Transverse colon (tissue), 4 donors: Measurements from ENCODE around the gene MYOC. TPM values are rescaled to one million over a fixed set of nuclear protein-coding genes. Genes with fewer than 3 reads are reported as not detected.
"Not testable (repeated sequence)": the region's sequence is repeated elsewhere in the genome, so short reads cannot be mapped to it uniquely, and the experiment has no call there.

Source experiments
- DNase-seq: peaks from one replicate; pipeline ENCODE4 v3.0.0-alpha.2; 2019
- H3K27ac ChIP-seq, 4 donors: fragments of 200-600 bp; sonication (generic); 2 replicates each; pipeline ENCODE4 v1.5.1; 2016 to 2018; ENCODE audit warnings: inconsistent platforms in 4 of 4
- H3K27me3 ChIP-seq: fragments of 200-600 bp; sonication (generic); 2 replicates; pipeline ENCODE4 v1.5.1; 2017; ENCODE audit warnings: inconsistent platforms
- H3K36me3 ChIP-seq, 4 donors: fragments of 200-600 bp; sonication (generic); 2 replicates each; pipeline ENCODE4 v1.5.1; 2017 to 2019; ENCODE audit warnings: inconsistent platforms in 4 of 4
- H3K4me1 ChIP-seq, 4 donors: fragments of 200-600 bp; sonication (generic); 2 replicates each; pipeline ENCODE4 v1.5.1; 2017 to 2020; ENCODE audit warnings: inconsistent platforms in 4 of 4
- H3K4me3 ChIP-seq, 4 donors: fragments of 200-600 bp; sonication (generic); 1 replicate in 1 of 4; 2 replicates in 3 of 4; pipeline versions ENCODE4 v1.5.1 to v1.6.1; 2017 to 2019; ENCODE audit warnings: inconsistent platforms in 4 of 4
- H3K9me3 ChIP-seq, 2 donors: fragments of 200-600 bp; sonication (generic); 2 replicates each; pipeline ENCODE4 v1.5.1; 2017 to 2019; ENCODE audit warnings: inconsistent platforms in 2 of 2
- CTCF ChIP-seq, 5 experiments: fragments of 200-600 bp in 3 of 5; fragments of 450-650 bp in 2 of 5; sonication (generic) in 3 of 5; IDR thresholded peaks; 1 replicate in 2 of 5; 2 replicates in 3 of 5; pipeline ENCODE4 v1.5.1; 2016 to 2017; ENCODE audit warnings: antibody characterized with exemption in 5 of 5, inconsistent platforms in 3 of 5, mild to moderate bottlenecking in 2 of 5, moderate library complexity in 1 of 5
- EP300 ChIP-seq: sonication (generic); formaldehyde crosslinking; IDR thresholded peaks from one replicate; pipeline ENCODE4 v1.6.1; 2017; ENCODE audit warnings: antibody characterized with exemption, low read depth
- POLR2A ChIP-seq: fragments of 450-650 bp; IDR thresholded peaks from one replicate; pipeline ENCODE4 v1.6.1; 2016; ENCODE audit warnings: antibody characterized with exemption, mild to moderate bottlenecking, moderate library complexity
- POLR2AphosphoS5 ChIP-seq, 3 donors: sonication (generic); formaldehyde crosslinking; IDR thresholded peaks; one replicate each; pipeline ENCODE4 v1.6.1; 2016; ENCODE audit warnings: antibody characterized with exemption in 3 of 3
- WGBS, 2 donors: methylation state at CpG; one replicate each; pipeline ENCODE4 v1.1.5; 2018; ENCODE audit warnings: low coverage in 1 of 2; 5-methylcytosine and 5-hydroxymethylcytosine counted together
- in situ Hi-C, 4 donors: fragments of 200-750 bp; cut with MboI; loops; one replicate each; pipeline versions ENCODE4 v1.15.0 to v1.15.1; 2017; ENCODE audit warnings: low sequenced_read_pairs in 3 of 4, low pct_ligation_motif_present in 1 of 4, low pct_unique_long_range_greater_than_20kb in 1 of 4
- intact Hi-C: fragments of 100-400 bp; cut with DNase I; formaldehyde crosslinking; loops from one replicate; pipeline ENCODE4 v1.15.1; 2023; ENCODE audit warnings: low total_unique reads
- total RNA-seq, 4 donors: library from RNA; depleted of rRNA; stranded (reverse); fragments of >200 nt; gene quantifications; one replicate each; pipeline ENCODE4 v1.1.0, GENCODE V29; 2016

MYOC gene
- total RNA-seq, 4 donors from 2014 or later = 0.40 to 7.6 (median 2.5) TPM

GRCh38 chr1:171600862-171601261 lies 51.6 kb downstream of the MYOC start:
- intact Hi-C loops (no loop called here), in situ Hi-C loops (no loop called here)
- no peaks in the 10 kb centered on the region for H3K9me3 ChIP-seq
- no peak overlapping the region for H3K27ac ChIP-seq
- WGBS, 2 donors = 90 to 100% methylated on average over 10 to 13 of the region's 13 CpGs
- no peaks in the 10 kb centered on the region for H3K27me3 ChIP-seq
- TF ChIP-seq CTCF (IDR thresholded peaks at IDR 0.05) (no peak), EP300 (no peak), POLR2A (no peak), POLR2AphosphoS5 (IDR thresholded peaks at IDR 0.05) (no peak)
- H3K4me3 ChIP-seq = no peak overlapping the region
- DNase-seq = no peak
- H3K36me3 ChIP-seq = no peaks in the 10 kb centered on the region
- H3K4me1 ChIP-seq = no peaks in the 10 kb centered on the region

DNA sequence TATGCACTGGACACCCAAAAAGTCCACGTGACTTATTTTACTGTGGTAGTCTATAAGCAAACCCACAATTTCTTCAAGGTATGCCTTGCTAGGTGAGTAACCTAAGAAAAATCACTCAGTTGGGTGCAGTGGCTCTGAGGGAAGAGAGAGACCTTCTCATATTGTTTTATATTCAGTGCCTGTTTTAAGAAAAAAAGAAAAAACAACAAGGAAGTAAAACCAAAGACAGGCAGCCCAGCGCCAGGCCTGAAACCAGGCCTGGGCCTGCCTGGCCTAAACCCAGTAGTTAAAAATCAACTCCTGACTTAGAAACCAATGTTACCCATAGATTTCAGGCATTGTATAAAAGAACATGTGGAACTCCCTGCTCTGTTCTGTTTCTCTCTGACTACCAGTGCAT lies 52.2 kb downstream of the MYOC start:
- DNase-seq, intact Hi-C loops, H3K4me3 ChIP-seq, in situ Hi-C loops, H3K4me1 ChIP-seq, H3K36me3 ChIP-seq, H3K27me3 ChIP-seq, H3K27ac ChIP-seq, H3K9me3 ChIP-seq: not testable (repeated sequence)
- WGBS, 2 donors = 71 to 90% methylated on average over 1 to 2 of the region's 2 CpGs

DNA sequence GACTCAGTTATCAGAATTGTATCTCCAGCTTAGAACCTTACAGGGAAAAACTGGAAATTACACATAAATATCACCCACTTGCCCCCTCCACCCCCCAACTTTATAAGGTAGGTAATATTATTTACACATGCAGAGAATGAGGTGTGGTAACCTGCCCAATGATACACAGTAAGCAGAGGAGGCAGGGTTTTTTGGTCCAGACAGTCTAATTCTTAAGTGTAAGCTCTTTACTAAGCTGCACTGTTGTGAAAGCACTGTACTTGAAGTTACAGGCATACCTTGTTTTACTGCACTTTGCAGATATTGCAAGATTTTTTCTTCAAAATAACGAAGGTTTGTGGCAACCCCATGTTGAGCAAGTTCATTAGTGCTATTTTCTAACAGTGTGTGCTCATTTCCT lies 55.3 kb downstream of the MYOC start:
- no peak overlapping the region for H3K27ac ChIP-seq
- WGBS, 2 donors = 71 to 100% methylated on average over 1 of the region's 1 CpG
- TF ChIP-seq POLR2AphosphoS5 (IDR thresholded peaks at IDR 0.05) (no peak), CTCF (IDR thresholded peaks at IDR 0.05) (no peak), EP300 (no peak), POLR2A (no peak)
- intact Hi-C loops = no loop called here
- in situ Hi-C loops = no loop called here
- no peak for DNase-seq
- no peaks in the 10 kb centered on the region for H3K9me3 ChIP-seq
- H3K4me1 ChIP-seq = no peaks in the 10 kb centered on the region
- H3K27me3 ChIP-seq = no peaks in the 10 kb centered on the region
- peaks cover 0 to 15% (median 8%) of the 10 kb centered on the region in 4 donors for H3K36me3 ChIP-seq
- H3K4me3 ChIP-seq = no peak overlapping the region

- in situ Hi-C loops = no loop called here
- Histone ChIP-seq H3K9me3 (no peaks in the 10 kb centered on the region), H3K4me1 (no peaks in the 10 kb centered on the region), H3K27ac (no peak overlapping the region), H3K36me3 (peaks cover 0 to 20% (median 9%) of the 10 kb centered on the region in 4 donors), H3K27me3 (no peaks in the 10 kb centered on the region), H3K4me3 (no peak overlapping the region)
- intact Hi-C loops = no loop called here
- TF ChIP-seq POLR2A = no peak
- no peak for TF ChIP-seq POLR2AphosphoS5 (IDR thresholded peaks at IDR 0.05)
- no peak for TF ChIP-seq CTCF (IDR thresholded peaks at IDR 0.05)
- no peak for TF ChIP-seq EP300
- no peak for DNase-seq
- WGBS, 2 donors = 54 to 94% methylated on average over 2 of the region's 2 CpGs
Observed at GRCh38 chr1:171596705-171597104, 55.8 kb downstream of the MYOC start.

DNA sequence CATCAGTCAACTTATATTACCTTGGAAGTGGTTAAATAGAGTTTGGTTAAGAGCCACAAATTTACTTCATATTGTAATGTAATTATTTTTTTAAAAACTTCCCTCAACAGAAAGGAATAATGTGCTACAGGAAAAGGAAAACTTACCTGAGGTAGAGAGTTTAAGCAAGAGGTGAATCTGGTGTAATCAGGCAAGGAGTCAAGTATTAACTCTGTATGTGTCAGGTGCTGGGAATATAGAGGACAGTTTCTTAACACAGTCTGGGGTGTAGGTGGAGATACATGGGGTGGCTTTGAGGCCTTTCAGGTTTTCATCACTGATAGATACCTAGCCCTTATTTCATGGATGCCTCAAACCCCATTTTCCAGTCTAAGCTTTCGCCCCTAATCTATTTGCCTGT lies 56.4 kb downstream of the MYOC start:
- Histone ChIP-seq H3K4me3 (no peak overlapping the region), H3K36me3 (peaks cover 0 to 26% (median 12%) of the 10 kb centered on the region in 4 donors), H3K9me3 (no peaks in the 10 kb centered on the region), H3K27ac (no peak overlapping the region), H3K27me3 (no peaks in the 10 kb centered on the region), H3K4me1 (no peaks in the 10 kb centered on the region)
- 92 to 100% methylated on average over 1 of the region's 1 CpG for WGBS, 2 donors
- TF ChIP-seq POLR2AphosphoS5 (IDR thresholded peaks at IDR 0.05) (no peak), POLR2A (no peak), CTCF (IDR thresholded peaks at IDR 0.05) (no peak), EP300 (no peak)
- no peak for DNase-seq
- in situ Hi-C loops = no loop called here
- intact Hi-C loops = no loop called here
